ENCODE measurements around the gene UFD1.

UFD1 gene, protein sequence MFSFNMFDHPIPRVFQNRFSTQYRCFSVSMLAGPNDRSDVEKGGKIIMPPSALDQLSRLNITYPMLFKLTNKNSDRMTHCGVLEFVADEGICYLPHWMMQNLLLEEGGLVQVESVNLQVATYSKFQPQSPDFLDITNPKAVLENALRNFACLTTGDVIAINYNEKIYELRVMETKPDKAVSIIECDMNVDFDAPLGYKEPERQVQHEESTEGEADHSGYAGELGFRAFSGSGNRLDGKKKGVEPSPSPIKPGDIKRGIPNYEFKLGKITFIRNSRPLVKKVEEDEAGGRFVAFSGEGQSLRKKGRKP

DNA sequence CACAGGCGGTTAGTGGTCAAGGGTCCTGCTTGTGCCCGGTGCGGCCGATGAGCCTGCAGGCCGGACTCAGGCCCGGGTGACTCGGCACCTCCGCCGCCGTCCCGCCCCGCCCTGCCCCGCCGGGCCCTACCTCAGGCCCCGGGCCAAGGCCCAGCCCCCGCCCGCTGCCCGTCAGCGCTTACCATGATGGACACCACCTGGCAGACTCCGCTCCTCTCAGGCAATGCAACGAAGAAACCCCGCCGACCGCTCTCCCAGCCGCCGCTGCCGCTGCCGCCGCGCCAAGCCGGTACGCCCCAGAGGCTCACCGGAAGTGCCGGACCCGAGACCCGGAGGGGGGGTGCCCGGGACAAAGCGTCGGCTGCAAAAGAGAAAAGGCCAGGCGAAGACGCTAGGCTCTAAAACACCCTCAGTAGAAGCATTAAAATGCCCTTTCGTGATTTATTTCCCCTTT lies at the start of gene UFD1:
TSS of gene UFD1 (minus strand) at position 293 of the 454 bp plus-strand sequence. CDS start at position 185, 108 bp downstream.
- TF ChIP-seq POLR2A (IDR thresholded peaks at IDR 0.05; ENCODE audit: low read depth, low read length), result peak; percentile 35; the same call in 1 of the 2 replicates
- FAIRE-seq, result no peak
- peak; percentile 58 for DNase-seq (ENCODE audit: insufficient read length, low spot score)

DNA sequence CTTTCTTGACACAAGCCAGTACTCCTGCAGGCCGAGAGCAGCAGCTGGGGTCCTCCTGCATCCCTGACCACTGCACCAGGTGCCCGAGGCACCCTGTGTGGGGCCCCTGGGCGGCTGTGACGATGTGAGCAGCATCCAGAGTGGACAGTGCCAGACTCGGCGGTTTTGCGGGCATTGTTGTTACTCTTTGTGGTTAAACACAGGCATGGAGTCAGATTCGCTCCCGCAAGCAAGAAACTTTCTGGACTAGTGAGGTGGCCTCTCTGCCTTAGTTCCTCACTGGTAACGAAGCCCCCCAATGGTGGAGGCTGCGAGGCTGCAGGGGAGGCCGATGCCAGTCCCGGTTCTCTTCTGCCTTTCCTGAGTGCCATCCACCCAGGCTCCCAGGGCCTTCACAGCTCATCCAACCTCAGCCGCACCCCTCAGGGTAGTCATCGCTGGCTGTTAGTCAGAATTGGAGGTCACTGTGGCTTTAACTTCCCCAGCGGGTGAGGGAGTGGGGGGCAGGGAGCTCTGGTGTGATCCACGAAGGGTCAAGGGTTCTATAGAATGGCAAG lies 48.9 kb upstream of the UFD1 start:
- peak; percentile 79 for DNase-seq (ENCODE audit: insufficient read length, low spot score)
- TF ChIP-seq POLR2A (IDR thresholded peaks at IDR 0.05; ENCODE audit: low read depth, low read length), result no peak
- peak; percentile 80 for FAIRE-seq

GRCh38 chr22:19527321-19527721 lies 48.3 kb upstream of the UFD1 start:
- DNase-seq (ENCODE audit: insufficient read length, low spot score), result no peak
- no peak for TF ChIP-seq POLR2A (IDR thresholded peaks at IDR 0.05; ENCODE audit: low read depth, low read length)
- no peak for FAIRE-seq

GRCh38 chr22:19526702-19527111 lies 47.7 kb upstream of the UFD1 start:
- FAIRE-seq, result no peak
- TF ChIP-seq POLR2A (IDR thresholded peaks at IDR 0.05; ENCODE audit: low read depth, low read length), result no peak

GRCh38 chr22:19526076-19526701 lies 47.2 kb upstream of the UFD1 start:
- FAIRE-seq, result no peak

More at GRCh38 chr22:19526702-19527111, 47.7 kb upstream of the UFD1 start:
- DNase-seq (ENCODE audit: insufficient read length, low spot score), result no peak

GRCh38 chr22:19525666-19526065 lies 46.7 kb upstream of the UFD1 start:
- no peak for FAIRE-seq
- no peak for TF ChIP-seq POLR2A (IDR thresholded peaks at IDR 0.05; ENCODE audit: low read depth, low read length)
- no peak for DNase-seq (ENCODE audit: insufficient read length, low spot score)

More at GRCh38 chr22:19526076-19526701, 47.2 kb upstream of the UFD1 start:
- no peak for DNase-seq (ENCODE audit: insufficient read length, low spot score)
- TF ChIP-seq POLR2A (IDR thresholded peaks at IDR 0.05; ENCODE audit: low read depth, low read length), result no peak

GRCh38 chr22:19525116-19525660 lies 46.2 kb upstream of the UFD1 start:
- DNase-seq (ENCODE audit: insufficient read length, low spot score), result no peak
- no peak for FAIRE-seq
- TF ChIP-seq POLR2A (IDR thresholded peaks at IDR 0.05; ENCODE audit: low read depth, low read length), result no peak

DNA sequence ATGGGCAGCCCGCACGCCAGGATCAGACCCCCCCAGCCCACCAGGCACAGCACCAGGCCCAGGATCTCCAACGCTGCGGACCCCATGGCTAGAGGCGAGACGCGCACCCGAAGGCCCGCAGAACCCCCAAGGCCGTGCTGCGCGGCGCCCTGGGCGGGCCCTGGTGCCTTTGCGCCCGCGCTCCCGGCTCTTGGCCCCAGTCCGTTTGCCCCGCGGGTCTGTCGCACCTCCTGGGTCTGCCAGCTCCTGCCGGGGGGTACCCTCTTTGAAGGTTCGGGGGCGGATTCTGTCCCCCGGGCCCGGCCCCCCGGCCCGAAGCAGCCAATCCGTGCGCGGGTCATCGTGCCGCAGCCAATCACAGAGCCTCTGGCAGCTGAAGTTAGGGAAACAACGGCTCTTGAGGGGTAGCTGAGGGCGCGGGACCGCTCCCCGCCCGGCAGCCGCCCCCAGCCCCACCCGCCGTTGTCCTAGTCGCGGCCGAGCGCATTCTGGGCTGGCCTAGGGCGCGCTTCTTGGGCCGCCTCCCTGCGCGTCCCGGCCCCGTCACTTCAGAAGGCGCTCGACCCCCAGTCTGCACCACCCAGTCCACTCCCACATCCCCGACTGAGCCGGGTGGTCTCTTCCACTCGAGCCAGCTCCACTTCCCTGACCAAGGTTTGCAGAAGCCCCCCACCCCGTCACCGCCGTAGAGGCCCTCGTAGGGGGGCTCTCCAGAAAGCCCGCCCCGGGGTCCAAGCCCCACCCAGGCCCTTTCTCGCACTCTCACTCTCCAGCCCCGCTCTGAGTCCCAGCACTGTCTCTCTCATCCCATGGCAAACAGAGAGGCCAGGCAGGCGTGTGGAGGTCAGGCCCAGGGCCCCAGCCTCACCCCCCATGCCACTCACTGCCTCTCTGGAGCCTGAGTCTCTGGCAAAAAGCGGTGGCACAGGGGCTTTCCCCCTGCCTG lies 45.5 kb upstream of the UFD1 start, which contains the start of gene CLDN5:
TSS of gene CLDN5 (minus strand) at position 241 of the 946 bp plus-strand sequence. CDS start at position 86, 155 bp downstream.
- no peak for TF ChIP-seq POLR2A (IDR thresholded peaks at IDR 0.05; ENCODE audit: low read depth, low read length)
- FAIRE-seq, result no peak
- DNase-seq (ENCODE audit: insufficient read length, low spot score), result no peak

DNA sequence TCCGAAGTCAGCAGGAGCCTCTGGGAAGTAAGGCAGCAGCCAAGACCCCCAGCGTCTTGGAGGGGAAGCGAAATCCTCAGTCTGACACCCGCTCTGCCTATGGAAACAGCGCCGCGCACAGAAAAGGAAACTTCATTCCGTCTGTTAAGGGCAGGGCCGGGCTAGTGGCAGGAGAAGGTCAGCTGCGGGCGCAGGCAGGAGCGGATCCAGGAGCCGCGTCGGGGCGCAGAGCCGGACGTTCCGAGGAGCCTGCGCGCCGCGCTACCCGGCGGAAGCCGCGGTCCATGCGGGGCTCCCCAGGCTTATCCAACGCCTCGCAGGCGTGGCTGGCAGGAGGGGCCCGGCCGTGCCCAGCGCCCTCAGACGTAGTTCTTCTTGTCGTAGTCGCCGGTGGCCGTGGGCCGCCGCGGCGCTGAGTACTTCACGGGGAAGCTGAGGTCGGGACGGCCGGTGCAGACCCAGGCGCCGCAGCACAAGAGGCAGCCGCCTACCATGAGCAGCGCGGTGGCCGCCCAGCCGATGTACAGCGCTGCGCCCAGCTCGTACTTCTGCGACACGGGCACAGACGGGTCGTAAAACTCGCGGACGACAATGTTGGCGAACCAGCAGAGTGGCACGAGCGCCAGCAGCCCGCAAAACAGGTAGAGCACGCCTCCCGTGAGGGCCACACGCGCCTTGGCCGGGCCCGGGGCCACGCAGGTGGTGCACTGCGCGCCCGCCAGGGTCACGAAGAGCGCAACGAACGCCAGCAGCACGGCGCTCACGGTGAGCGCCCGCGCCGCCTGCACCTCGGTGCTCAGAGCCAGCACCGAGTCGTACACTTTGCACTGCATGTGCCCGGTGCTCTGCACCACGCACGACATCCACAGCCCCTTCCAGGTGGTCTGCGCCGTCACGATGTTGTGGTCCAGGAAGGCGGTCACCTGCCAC lies 44.5 kb upstream of the UFD1 start:
- FAIRE-seq, result no peak
- no peak for DNase-seq (ENCODE audit: insufficient read length, low spot score)
- no peak for TF ChIP-seq POLR2A (IDR thresholded peaks at IDR 0.05; ENCODE audit: low read depth, low read length)

GRCh38 chr22:19522881-19523239 lies 43.9 kb upstream of the UFD1 start:
- no peak for TF ChIP-seq POLR2A (IDR thresholded peaks at IDR 0.05; ENCODE audit: low read depth, low read length)
- FAIRE-seq (no peak), DNase-seq (ENCODE audit: insufficient read length, low spot score) (no peak)

DNA sequence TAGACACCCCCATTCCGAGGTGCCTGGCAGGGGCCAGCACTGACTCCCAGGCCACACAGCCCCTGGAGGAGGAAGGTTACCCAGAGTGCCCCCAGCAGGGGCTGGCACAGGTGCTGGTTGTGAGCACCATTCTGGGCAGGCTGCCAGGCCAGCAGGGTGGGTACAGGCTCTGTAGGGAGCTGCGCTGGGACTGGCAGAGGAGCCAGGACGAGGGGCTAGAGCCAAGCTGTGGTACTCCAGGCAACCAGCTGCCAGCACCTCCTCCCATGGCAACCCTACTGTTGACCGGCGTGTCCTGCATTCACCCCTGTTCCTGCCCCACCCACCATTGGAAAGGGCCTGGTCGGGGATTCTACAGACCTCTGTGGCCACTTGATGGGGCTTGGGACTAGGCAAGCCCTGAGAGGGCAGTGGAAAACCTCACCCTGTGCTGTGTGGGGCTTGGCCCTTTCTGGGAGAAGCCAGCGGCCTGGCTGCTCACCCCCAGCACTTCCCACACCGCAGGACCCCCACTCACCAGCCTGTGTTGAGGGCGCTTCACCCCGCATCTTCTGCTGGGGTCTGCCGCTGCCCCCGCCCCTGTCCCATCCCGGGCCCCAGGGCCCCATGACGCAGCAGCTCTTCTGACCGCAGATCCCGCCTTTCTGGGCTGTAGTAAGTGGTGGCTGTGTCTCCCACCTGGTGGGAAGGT lies 43.3 kb upstream of the UFD1 start:
- DNase-seq (ENCODE audit: insufficient read length, low spot score) (no peak), FAIRE-seq (no peak)
- no peak for TF ChIP-seq POLR2A (IDR thresholded peaks at IDR 0.05; ENCODE audit: low read depth, low read length)

All from H54 (cell line).